Measurements from ENCODE around the gene CCDC51. TPM values are rescaled to one million over a fixed set of nuclear protein-coding genes. Genes with fewer than 3 reads are reported as not detected.
A peak's percentile ranks its signal among the peaks of the same experiment; 100 is the strongest.

CCDC51 gene
- polyA plus RNA-seq, 2 of the 4 experiments (the other 2 are of a cell fraction), result 19.8 to 26.7 TPM

- Histone ChIP-seq H3K9me3 (no peaks in the 10 kb centered on the region), H3K4me1 (peaks cover 10% of the 10 kb centered on the region), H3K27ac (no peak overlapping the region), H3K4me3 (no peak overlapping the region), H3K4me2 (no peak overlapping the region)
- FAIRE-seq, result no peak
- DNase-seq (ENCODE audit: low read depth in 1 of 2, low spot score in 1 of 2), result peak; percentile 67 to 70
- 50% methylated on average over 6 of the region's 6 CpGs for WGBS (ENCODE audit: missing lambda C conversion rate)
- peak; percentile 67 to 84; a peak in 5 of 6 replicates for ATAC-seq
- ChIA-PET CTCF (interaction anchor here (0.6 to 31.5 kb wide), 43 partner anchors 10 to 207 kb away, joined by 3 to 488 read pairs (median 3); partner anchors contain the start of genes ATRIP, CAMP, CCDC51 and PLXNB1), POLR2A (interaction anchor here (0.8 to 1.8 kb wide), 4 partner anchors 28 to 611 kb away, joined by 3 to 8 read pairs (median 5); partner anchors contain the start of genes CCDC51 and TMA7)
- TF ChIP-seq RNF2 (IDR thresholded peaks at IDR 0.05; ENCODE audit: borderline replicate concordance, low read depth) (no peak), HOXA7 (CRISPR knock-in tag; IDR thresholded peaks at IDR 0.05) (no peak), ZSCAN20 (CRISPR knock-in tag; IDR thresholded peaks at IDR 0.05) (no peak), RAD21 (conservative IDR thresholded peaks at IDR 0.05 in 1 of 2, IDR thresholded peaks at IDR 0.05 in 1 of 2) (peak; percentile 80 to 83), JUN (IDR thresholded peaks at IDR 0.05) (no peak), POLR2A (IDR thresholded peaks at IDR 0.05; ENCODE audit: low read length) (no peak), ZC3H11A (IDR thresholded peaks at IDR 0.05) (no peak), POLR2AphosphoS2 (conservative IDR thresholded peaks at IDR 0.05; ENCODE audit: low read length) (no peak), HOXB5 (CRISPR knock-in tag; IDR thresholded peaks at IDR 0.05) (no peak), CHD2 (IDR thresholded peaks at IDR 0.05; ENCODE audit: low read length, partially characterized antibody) (no peak), SMC3 (IDR thresholded peaks at IDR 0.05) (peak; percentile 59; the same call in 2 of the 3 replicates), TFCP2L1 (CRISPR knock-in tag; IDR thresholded peaks at IDR 0.05) (no peak), USF2 (IDR thresholded peaks at IDR 0.05) (no peak), FOXS1 (CRISPR knock-in tag; IDR thresholded peaks at IDR 0.05) (no peak), E2F6 (IDR thresholded peaks at IDR 0.05; ENCODE audit: borderline replicate concordance, low read depth) (no peak), KDM1A (IDR thresholded peaks at IDR 0.05; ENCODE audit: low read depth) (no peak), NFE2L2 (conservative IDR thresholded peaks at IDR 0.05; ENCODE audit: low read length) (no peak), EHF (CRISPR knock-in tag; IDR thresholded peaks at IDR 0.05) (no peak), MAFK (IDR thresholded peaks at IDR 0.05; ENCODE audit: partially characterized antibody) (no peak), NR3C1 (IDR thresholded peaks at IDR 0.05) (no peak), BHLHE40 (IDR thresholded peaks at IDR 0.05; ENCODE audit: low read depth, low read length) (no peak), MAZ (IDR thresholded peaks at IDR 0.05; ENCODE audit: borderline replicate concordance, low read depth, low read length) (no peak)
- TF ChIP-seq, protein P1, sequence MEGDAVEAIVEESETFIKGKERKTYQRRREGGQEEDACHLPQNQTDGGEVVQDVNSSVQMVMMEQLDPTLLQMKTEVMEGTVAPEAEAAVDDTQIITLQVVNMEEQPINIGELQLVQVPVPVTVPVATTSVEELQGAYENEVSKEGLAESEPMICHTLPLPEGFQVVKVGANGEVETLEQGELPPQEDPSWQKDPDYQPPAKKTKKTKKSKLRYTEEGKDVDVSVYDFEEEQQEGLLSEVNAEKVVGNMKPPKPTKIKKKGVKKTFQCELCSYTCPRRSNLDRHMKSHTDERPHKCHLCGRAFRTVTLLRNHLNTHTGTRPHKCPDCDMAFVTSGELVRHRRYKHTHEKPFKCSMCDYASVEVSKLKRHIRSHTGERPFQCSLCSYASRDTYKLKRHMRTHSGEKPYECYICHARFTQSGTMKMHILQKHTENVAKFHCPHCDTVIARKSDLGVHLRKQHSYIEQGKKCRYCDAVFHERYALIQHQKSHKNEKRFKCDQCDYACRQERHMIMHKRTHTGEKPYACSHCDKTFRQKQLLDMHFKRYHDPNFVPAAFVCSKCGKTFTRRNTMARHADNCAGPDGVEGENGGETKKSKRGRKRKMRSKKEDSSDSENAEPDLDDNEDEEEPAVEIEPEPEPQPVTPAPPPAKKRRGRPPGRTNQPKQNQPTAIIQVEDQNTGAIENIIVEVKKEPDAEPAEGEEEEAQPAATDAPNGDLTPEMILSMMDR (IDR thresholded peaks at IDR 0.05), result peak; percentile 73
- TF ChIP-seq, protein P2, sequence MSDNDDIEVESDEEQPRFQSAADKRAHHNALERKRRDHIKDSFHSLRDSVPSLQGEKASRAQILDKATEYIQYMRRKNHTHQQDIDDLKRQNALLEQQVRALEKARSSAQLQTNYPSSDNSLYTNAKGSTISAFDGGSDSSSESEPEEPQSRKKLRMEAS (IDR thresholded peaks at IDR 0.05), result no peak
These were observed 39.0 kb downstream of the CCDC51 start for GRCh38 chr3:48400824-48401433.

Data from A549 (cell line).